Esophagus muscularis mucosa (tissue), 4 donors: Measurements from ENCODE around the gene OTULIN. TPM values are rescaled to one million over a fixed set of nuclear protein-coding genes. Genes with fewer than 3 reads are reported as not detected.

Experiments
- DNase-seq: peaks from one replicate; pipeline ENCODE4 v3.0.0-alpha.2; 2017; ENCODE audit errors: extremely low spot score
- H3K27ac ChIP-seq, 4 donors: fragments of 200-600 bp; sonication (generic); replicated peaks in 1 of 4; 1 replicate in 3 of 4; 2 replicates in 1 of 4; pipeline ENCODE4 v1.5.1; 2016 to 2019; ENCODE audit warnings: mild to moderate bottlenecking in 1 of 4
- H3K27me3 ChIP-seq, 4 donors: fragments of 200-600 bp; sonication (generic); one replicate each; pipeline versions ENCODE4 v1.5.1 to v1.6.0; 2016 to 2019
- H3K36me3 ChIP-seq, 4 donors: fragments of 200-600 bp; sonication (generic); one replicate each; pipeline ENCODE4 v1.5.1; 2016 to 2019
- H3K4me1 ChIP-seq, 4 donors: fragments of 200-600 bp; sonication (generic); one replicate each; pipeline ENCODE4 v1.5.1; 2016 to 2019
- H3K4me3 ChIP-seq, 4 donors: fragments of 200-600 bp; sonication (generic); 1 replicate in 2 of 4; 2 replicates in 2 of 4; pipeline ENCODE4 v1.5.1; 2016 to 2019; ENCODE audit warnings: mild to moderate bottlenecking in 4 of 4, moderate library complexity in 1 of 4
- H3K9me3 ChIP-seq, 4 donors: fragments of 200-600 bp; sonication (generic); 1 replicate in 3 of 4; 2 replicates in 1 of 4; pipeline ENCODE4 v1.5.1; 2016 to 2019
- CTCF ChIP-seq, 3 experiments: fragments of 200-600 bp in 2 of 3; fragments of 450-650 bp in 1 of 3; sonication (generic) in 2 of 3; IDR thresholded peaks; one replicate each; pipeline ENCODE4 v1.5.1; 2017 to 2019; ENCODE audit warnings: antibody characterized with exemption in 3 of 3, mild to moderate bottlenecking in 2 of 3, moderate library complexity in 1 of 3
- EP300 ChIP-seq: sonication (generic); formaldehyde crosslinking; IDR thresholded peaks from one replicate; pipeline ENCODE4 v1.6.1; 2017; ENCODE audit warnings: antibody characterized with exemption
- POLR2A ChIP-seq: fragments of 450-650 bp; IDR thresholded peaks from one replicate; pipeline ENCODE4 v1.6.1; 2017; ENCODE audit warnings: antibody characterized with exemption, moderate library complexity, mild to moderate bottlenecking, low read depth
- POLR2AphosphoS5 ChIP-seq, 2 donors: sonication (generic); formaldehyde crosslinking; IDR thresholded peaks; one replicate each; pipeline ENCODE4 v1.6.1; 2017; ENCODE audit warnings: antibody characterized with exemption in 2 of 2
- WGBS: methylation state at CpG from one replicate; pipeline ENCODE4 v1.1.5; 2018; 5-methylcytosine and 5-hydroxymethylcytosine counted together
- intact Hi-C: fragments of 100-400 bp; cut with DNase I; formaldehyde crosslinking; loops from one replicate; pipeline ENCODE4 v1.15.1; 2023
- total RNA-seq, 4 donors: library from RNA; depleted of rRNA; stranded (reverse); fragments of >200 nt; gene quantifications; one replicate each; pipeline versions ENCODE4 v1.1.0 to v1.2.1, GENCODE V29; 2016

Gene OTULIN
- total RNA-seq, 4 donors from 2014 or later = 16.9 to 41.1 (median 24.2) TPM

GRCh38 chr5:14726066-14726838, 61.7 kb downstream of the OTULIN start:
- 87% methylated on average over 14 of the region's 14 CpGs for WGBS
- intact Hi-C loops = loop anchor here (5.0 kb wide), 1 partner anchor 146 kb away; the partner anchor contains the start of gene ANKH
- TF ChIP-seq CTCF (IDR thresholded peaks at IDR 0.05) = no peak
- TF ChIP-seq EP300 = no peak
- TF ChIP-seq POLR2A = no peak
- TF ChIP-seq POLR2AphosphoS5 (IDR thresholded peaks at IDR 0.05) = no peak
- no peak for DNase-seq
- H3K4me1 ChIP-seq = peaks cover 10 to 28% (median 17%) of the 10 kb centered on the region in 4 donors
- H3K36me3 ChIP-seq = peaks cover 0 to 37% (median 22%) of the 10 kb centered on the region in 4 donors
- no peaks in the 10 kb centered on the region for H3K27me3 ChIP-seq
- H3K9me3 ChIP-seq = no peaks in the 10 kb centered on the region
- no peak overlapping the region for H3K4me3 ChIP-seq
- no peak overlapping the region for H3K27ac ChIP-seq

- peaks cover 10 to 28% (median 17%) of the 10 kb centered on the region in 4 donors for H3K4me1 ChIP-seq
- H3K4me3 ChIP-seq = no peak overlapping the region
- WGBS = 3% methylated on average over 7 of the region's 7 CpGs
- H3K9me3 ChIP-seq = no peaks in the 10 kb centered on the region
- H3K36me3 ChIP-seq = peaks cover 0 to 42% (median 24%) of the 10 kb centered on the region in 4 donors
- no peak overlapping the region for H3K27ac ChIP-seq
- H3K27me3 ChIP-seq = no peaks in the 10 kb centered on the region
- no peak for DNase-seq
- TF ChIP-seq CTCF (IDR thresholded peaks at IDR 0.05) (peak; percentile 94 to 97 (median 94)), POLR2A (no peak)
- intact Hi-C loops = loop anchor here (1.0 to 5.0 kb wide), 2 partner anchors 145 to 276 kb away; partner anchors contain the start of gene ANKH
These were observed 62.9 kb downstream of the OTULIN start for GRCh38 chr5:14727428-14727865.

GRCh38 chr5:14727928-14728458, 63.5 kb downstream of the OTULIN start:
- Histone ChIP-seq H3K9me3 (no peaks in the 10 kb centered on the region), H3K4me1 (peaks cover 10 to 28% (median 17%) of the 10 kb centered on the region in 4 donors), H3K27ac (no peak overlapping the region), H3K4me3 (no peak overlapping the region), H3K36me3 (peaks cover 0 to 48% (median 29%) of the 10 kb centered on the region in 4 donors), H3K27me3 (no peaks in the 10 kb centered on the region)
- 88% methylated on average over 5 of the region's 7 CpGs for WGBS
- intact Hi-C loops = loop anchor here (1.0 to 5.0 kb wide), 2 partner anchors 144 to 275 kb away; partner anchors contain the start of gene ANKH
- no peak for TF ChIP-seq POLR2A
- no peak for TF ChIP-seq CTCF (IDR thresholded peaks at IDR 0.05)
- no peak for TF ChIP-seq POLR2AphosphoS5 (IDR thresholded peaks at IDR 0.05)
- TF ChIP-seq EP300 = no peak
- no peak for DNase-seq

GRCh38 chr5:14728459-14728938, 64.0 kb downstream of the OTULIN start:
- intact Hi-C loops = loop anchor here (5.0 kb wide), 1 partner anchor 144 kb away; the partner anchor contains the start of gene ANKH
- no peak for DNase-seq
- Histone ChIP-seq H3K4me3 (no peak overlapping the region), H3K36me3 (peaks cover 0 to 53% (median 34%) of the 10 kb centered on the region in 4 donors), H3K27ac (no peak overlapping the region), H3K27me3 (no peaks in the 10 kb centered on the region), H3K4me1 (peaks cover 10 to 28% (median 17%) of the 10 kb centered on the region in 4 donors), H3K9me3 (no peaks in the 10 kb centered on the region)
- TF ChIP-seq POLR2A (no peak), POLR2AphosphoS5 (IDR thresholded peaks at IDR 0.05) (no peak), CTCF (IDR thresholded peaks at IDR 0.05) (no peak), EP300 (no peak)
- WGBS = 78% methylated on average over 15 of the region's 15 CpGs
